H54 (cell line): ENCODE data around the gene MOSPD3.
A peak's percentile ranks its signal among the peaks of the same experiment; 100 is the strongest.

Source experiments
- DNase-seq: peaks from one replicate; pipeline ENCODE4 v3.0.0; 2011; ENCODE audit warnings: low spot score, mixed read lengths; ENCODE audit not compliant: insufficient read length
- FAIRE-seq: peaks from 3 replicates; lab custom pipeline; 2011; peaks lifted over from hg19 to GRCh38; lab: Jason Lieb, UNC
- POLR2A ChIP-seq: IDR thresholded peaks from 2 replicates; pipeline ENCODE4 v1.6.1; 2011; ENCODE audit warnings: low read depth, mild to moderate bottlenecking, low read length

Gene MOSPD3

DNA sequence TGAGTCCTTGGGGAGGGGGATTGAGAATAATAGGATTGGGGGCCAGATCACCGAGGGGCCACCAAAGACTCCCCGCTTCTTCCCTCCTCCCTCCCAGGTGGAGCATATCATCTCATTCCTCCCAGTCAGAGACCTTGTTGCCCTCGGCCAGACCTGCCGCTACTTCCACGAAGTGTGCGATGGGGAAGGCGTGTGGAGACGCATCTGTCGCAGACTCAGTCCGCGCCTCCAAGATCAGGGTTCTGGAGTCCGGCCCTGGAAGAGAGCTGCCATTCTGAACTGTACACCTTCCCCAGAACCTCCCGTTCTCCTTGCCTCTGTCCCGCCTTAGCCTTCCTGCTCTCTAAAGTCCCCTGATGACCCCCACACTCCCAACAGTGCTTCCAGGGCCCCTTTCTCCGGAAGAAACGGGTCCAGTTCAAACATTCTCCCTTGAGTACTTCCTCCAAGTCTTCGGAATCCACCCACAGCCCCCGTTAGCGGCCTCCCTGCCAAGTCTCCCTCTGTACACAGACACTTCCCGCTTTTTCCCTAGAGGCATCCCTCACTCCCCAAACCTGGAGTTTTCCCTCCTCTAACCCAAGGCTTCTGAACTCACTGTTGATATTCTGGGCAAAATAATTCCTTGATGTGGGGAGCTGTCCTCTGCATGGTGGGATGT lies 22.1 kb upstream of the MOSPD3 start:
- no peak for DNase-seq
- no peak for FAIRE-seq
- TF ChIP-seq POLR2A = no peak

DNA sequence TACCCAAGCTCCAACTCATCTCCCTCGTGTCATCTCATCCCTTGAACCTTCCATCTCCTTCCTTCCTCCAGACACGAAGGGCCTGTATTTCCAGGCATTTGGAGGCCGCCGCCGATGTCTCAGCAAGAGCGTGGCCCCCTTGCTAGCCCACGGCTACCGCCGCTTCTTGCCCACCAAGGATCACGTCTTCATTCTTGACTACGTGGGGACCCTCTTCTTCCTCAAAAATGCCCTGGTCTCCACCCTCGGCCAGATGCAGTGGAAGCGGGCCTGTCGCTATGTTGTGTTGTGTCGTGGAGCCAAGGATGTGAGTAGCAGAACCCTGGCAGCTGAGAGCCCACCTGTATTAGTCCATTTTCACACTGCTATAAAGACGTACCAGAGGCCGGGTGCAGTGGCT lies 20.7 kb upstream of the MOSPD3 start:
- no peak for TF ChIP-seq POLR2A
- FAIRE-seq = no peak
- no peak for DNase-seq

DNA sequence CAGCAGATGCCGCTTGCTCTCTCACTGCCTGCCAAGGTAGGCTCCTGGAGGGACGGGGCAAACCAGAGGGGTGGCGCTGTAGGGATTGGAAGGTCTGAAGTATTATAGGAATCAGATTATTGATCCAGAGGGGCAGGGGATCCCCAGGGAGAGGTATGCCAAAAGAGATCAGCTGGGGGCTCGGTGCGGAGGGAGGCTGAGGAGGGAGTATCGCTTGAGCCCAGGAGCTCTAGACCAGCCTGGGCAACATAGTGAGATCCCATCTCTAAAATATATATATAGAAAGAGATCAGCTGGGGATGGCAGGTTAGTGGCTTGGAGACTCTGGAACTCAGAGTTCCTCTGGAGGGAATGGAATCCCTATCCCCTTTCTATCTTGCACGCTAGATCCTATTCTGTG lies 17.2 kb upstream of the MOSPD3 start:
- TF ChIP-seq POLR2A = no peak
- FAIRE-seq = no peak
- DNase-seq = no peak

DNA sequence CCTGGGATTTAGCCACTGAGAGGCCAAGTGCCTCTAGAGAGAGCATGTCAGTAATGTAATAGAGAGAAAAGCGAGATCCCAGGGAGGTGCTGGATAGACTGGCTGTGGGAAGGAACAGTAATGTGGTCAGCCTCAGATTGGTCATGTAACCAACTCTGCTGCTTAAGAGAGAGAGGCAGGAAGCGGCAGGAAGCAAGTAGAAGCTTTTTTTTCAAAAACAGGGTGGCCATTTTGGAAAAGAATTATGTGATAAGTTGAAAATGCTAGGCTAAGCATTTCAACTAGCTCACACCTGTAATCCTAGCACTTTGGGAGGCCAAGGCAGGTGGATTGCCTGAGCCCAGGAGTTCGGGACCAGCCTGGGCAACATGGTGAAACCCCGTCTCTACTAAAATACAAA lies 13.9 kb upstream of the MOSPD3 start:
- TF ChIP-seq POLR2A = no peak
- no peak for DNase-seq
- FAIRE-seq = no peak

DNA sequence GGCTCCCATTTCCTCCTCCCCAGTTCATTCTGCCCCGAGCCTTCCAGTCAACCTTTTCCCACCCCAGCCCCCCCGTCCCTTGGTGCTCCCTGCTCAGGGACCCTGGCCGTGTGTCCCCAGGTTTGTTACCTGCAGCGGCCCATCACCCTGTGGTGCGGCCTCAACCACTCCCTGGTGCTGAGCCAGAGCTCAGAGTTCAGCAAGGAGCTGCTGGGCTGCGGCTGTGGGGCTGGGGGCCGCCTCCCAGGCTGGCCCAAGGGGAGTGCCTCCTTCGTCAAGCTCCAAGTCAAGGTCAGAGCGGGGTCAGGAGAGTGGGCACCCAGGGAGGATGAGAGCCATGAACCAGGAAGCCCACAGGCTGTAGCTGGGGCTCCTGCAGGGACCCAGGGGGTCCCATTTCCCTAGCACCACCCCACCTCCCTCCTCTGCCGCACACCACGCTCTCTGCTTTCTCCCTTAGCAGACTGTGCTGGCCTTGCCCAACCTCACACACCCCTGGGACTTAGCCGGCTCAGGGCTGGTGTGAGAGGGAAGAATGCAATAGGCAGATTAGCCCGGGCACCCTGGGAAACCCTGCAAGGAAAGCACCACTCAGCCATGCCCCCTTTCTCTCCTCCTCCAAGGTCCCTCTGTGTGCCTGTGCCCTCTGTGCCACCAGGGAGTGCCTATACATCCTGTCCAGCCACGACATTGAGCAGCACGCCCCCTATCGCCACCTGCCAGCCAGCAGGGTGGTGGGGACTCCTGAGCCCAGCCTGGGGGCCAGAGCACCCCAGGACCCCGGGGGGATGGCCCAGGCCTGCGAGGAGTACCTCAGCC lies 12.2 kb upstream of the MOSPD3 start:
- FAIRE-seq (no peak), DNase-seq (no peak)
- no peak for TF ChIP-seq POLR2A

DNA sequence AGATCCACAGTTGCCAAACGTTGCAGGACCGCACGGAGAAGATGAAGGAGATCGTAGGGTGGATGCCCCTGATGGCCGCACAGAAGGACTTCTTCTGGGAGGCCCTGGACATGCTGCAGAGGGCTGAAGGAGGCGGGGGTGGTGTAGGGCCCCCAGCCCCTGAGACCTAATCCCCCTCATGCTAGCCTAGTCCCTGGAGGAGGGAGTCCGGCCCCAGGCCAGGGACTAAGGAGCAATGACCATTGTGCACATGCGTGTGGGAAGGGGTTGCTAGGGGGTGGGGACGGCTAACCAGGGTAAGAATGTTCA lies 11.7 kb upstream of the MOSPD3 start:
- FAIRE-seq = no peak
- DNase-seq = no peak
- no peak for TF ChIP-seq POLR2A

DNA sequence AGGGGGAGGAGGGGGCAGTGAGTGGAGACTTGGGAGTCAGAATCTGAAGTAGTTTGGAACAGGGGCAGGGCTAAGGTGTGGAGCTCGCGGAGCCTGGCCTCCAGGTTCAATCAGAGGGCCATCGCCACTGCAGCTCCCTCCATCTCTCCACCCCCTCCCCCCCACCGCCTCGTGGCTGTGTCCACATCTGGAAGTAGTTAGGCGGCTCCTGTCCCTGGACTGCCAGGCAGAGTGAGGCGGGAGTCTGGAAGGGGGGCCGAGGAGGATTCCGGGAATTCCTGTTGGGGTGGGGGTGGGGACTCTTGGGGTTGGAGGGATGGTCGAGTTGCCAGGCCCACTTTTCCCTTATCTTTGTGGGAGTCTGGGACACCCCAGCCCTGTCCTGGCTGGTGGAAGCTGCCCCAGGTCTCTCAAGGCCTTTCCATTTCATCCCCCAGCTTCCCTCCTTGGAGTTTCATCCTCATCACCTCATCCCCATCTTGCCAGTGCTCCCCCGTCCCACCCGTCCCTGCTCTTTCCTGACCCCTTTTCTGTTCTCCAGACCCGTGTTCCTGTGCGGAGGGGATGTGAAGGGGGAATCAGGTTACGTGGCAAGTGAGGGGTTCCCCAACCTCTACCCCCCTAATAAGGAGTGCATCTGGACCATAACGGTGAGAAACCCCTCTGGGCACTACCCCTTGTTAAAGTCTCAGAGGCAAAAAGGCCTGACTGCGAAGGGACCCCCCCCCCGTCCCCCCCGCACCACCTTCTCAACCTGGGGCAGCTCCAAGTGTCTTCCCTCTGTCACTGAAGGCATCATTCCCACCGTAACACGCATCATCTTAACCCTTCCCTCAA lies 9.2 kb upstream of the MOSPD3 start:
- no peak for TF ChIP-seq POLR2A
- FAIRE-seq = no peak
- DNase-seq = no peak

DNA sequence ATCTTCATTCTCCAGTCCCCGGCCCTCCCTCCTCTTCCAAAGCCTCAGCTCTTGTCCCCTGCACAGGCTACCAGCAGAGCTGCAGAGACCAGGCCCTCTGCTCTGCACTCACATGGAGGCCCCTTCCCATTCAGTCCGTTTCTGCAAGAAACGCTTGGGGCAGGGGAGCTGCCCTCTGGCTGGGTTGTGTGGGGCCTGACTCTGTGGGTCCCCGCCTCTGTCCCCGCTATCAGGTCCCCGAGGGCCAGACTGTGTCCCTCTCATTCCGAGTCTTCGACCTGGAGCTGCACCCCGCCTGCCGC lies 8.7 kb upstream of the MOSPD3 start:
- FAIRE-seq = no peak
- no peak for TF ChIP-seq POLR2A
- no peak for DNase-seq

DNA sequence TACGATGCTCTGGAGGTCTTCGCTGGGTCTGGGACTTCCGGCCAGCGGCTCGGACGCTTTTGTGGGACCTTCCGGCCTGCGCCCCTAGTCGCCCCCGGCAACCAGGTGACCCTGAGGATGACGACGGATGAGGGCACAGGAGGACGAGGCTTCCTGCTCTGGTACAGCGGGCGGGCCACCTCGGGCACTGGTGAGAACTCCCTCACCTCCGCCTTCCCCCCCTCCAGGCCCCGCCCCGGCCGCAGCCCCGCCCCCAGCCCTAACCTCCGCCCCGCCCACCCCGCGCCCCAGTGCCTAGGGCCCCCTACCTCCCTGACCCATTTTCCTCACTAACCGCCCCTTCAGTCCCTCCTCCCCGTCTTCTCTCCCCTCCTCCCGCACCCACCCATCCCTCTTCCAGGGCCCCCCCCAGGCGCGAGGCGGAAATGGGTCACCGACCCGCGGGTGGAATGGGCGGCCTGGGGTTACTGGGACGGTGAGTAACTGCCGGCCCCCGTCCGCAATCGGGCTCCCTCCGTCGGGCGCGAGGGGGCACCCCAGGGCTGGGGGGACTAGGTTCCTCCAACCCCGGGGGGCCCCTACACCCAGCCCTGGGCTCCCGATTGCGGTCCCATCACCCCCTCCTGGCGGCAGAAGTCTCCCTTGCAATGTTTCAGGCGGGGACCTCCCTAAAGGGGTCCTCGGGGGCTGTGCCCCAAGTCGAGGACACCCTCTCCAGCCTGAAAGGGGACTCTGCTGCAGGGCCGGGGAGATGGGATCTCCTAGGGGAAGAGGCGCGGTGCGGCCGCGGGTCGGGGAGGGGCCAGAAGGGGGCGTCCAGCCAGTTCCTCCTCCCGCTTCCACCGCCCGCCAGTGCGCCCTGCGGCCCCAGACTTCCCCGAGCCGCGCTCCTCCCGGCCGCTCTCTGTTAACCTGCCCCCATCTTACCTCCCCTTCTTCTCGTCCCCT lies 8.0 kb upstream of the MOSPD3 start:
- DNase-seq (peak; percentile 84), FAIRE-seq (no peak)
- peak; percentile 58 for TF ChIP-seq POLR2A

DNA sequence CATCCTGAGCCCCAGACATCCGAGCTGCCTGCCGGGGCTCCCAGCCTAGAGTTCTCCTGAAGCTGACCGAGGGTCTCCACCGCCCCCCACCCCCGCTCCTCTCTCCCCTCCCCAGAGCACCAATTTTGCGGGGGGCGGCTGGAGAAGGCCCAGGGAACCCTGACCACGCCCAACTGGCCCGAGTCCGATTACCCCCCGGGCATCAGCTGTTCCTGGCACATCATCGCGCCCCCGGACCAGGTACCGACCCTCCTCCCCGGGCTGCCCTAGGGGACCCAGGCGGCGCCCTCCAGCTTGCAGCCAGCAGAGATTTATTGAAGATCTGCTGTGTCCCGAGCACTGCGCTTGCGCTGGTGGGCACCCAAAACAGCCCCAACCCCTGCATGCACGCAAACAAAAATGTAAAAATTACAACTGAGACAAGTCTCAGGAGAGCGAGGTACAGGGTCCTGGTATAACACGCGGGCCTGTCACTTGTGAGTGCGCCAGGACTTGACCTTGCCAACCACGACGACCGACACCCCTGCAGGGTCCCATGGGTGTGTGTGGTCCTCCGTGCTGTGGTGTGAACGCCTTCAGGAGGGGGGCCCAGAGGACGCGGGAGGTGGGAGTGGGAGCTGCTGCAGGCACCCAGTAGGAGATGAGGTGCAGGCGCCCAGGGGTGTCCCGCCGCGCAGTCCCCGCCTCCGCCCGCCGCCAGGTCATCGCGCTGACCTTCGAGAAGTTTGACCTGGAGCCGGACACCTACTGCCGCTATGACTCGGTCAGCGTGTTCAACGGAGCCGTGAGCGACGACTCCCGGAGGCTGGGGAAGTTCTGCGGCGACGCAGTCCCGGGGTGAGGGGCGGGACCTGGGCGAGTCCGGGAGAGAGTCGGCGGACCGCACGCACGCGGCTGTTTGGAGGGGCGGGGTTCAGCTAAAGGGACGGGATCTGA lies 7.1 kb upstream of the MOSPD3 start:
- FAIRE-seq = no peak
- TF ChIP-seq POLR2A = no peak
- DNase-seq = no peak

DNA sequence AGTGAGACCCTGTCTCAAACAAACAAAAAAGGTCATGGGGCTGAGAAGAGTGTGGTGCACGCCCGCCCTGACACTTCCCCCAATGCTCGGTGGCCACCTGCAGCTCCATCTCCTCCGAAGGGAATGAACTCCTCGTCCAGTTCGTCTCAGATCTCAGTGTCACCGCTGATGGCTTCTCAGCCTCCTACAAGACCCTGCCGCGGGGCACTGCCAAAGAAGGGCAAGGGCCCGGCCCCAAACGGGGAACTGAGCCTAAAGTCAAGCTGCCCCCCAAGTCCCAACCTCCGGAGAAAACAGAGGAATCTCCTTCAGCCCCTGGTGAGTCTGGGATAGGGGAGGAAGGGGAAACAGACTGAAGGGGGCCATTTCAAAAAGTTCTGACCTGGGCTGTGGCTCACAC lies 6.0 kb upstream of the MOSPD3 start:
- TF ChIP-seq POLR2A = no peak
- FAIRE-seq = no peak
- DNase-seq = no peak

DNA sequence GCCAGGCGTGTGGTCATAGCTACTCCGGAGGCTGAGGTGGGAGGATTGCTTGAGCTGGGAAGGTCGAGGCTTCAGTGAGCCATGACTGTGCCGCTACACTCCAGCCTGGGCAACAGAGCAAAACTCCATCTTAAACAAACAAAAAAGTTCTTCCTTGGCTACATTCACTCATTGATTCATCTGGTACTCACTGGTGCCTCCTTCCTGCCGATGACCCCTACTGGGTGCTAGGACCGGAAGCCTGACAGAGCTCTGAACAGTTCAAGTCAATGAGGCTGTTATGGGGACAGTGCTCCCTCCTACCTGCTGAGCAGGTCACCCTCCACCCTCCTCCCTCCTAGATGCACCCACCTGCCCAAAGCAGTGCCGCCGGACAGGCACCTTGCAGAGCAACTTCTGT lies 5.2 kb upstream of the MOSPD3 start:
- FAIRE-seq = no peak
- peak; percentile 71 for DNase-seq

More for the DNA sequence above, 5.2 kb upstream of the MOSPD3 start:
- TF ChIP-seq POLR2A = no peak
